ENCODE measurements around the gene ITIH5.
"Not testable (repeated sequence)": the region's sequence is repeated elsewhere in the genome, so short reads cannot be mapped to it uniquely, and the experiment has no call there.

ITIH5 gene

DNA sequence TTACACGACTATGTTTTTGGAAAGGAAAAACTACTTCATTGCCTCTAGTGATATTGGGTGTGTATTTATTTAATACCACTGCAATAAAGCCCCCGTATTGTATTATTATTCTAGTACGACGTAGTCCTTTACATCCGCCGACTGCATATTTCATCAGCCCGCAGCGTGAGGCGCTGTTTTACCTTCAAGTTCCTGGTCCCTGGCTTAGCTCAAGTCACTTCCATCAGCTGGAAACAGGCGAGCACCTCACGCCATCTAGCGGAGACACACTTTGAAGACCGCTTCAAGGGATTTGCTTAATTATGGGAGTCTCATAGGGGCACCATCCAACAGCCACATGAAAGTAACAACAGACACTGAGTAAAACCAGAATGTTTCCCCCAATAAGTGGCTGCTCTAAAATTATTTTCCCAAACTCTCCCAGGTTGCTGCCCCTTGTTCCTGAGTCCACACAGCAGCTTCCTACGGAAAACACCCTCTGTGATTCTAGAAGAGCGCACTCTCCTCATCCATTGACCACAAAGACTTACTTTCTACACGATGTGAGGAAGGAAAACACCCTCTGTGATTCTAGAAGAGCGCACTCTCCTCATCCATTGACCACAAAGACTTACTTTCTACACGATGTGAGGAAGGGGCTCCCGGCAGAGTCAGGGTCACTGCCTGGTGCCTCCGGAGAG, 20.6 kb upstream of the ITIH5 start:
- peak; percentile 87 to 91 (median 88) for DNase-seq

DNA sequence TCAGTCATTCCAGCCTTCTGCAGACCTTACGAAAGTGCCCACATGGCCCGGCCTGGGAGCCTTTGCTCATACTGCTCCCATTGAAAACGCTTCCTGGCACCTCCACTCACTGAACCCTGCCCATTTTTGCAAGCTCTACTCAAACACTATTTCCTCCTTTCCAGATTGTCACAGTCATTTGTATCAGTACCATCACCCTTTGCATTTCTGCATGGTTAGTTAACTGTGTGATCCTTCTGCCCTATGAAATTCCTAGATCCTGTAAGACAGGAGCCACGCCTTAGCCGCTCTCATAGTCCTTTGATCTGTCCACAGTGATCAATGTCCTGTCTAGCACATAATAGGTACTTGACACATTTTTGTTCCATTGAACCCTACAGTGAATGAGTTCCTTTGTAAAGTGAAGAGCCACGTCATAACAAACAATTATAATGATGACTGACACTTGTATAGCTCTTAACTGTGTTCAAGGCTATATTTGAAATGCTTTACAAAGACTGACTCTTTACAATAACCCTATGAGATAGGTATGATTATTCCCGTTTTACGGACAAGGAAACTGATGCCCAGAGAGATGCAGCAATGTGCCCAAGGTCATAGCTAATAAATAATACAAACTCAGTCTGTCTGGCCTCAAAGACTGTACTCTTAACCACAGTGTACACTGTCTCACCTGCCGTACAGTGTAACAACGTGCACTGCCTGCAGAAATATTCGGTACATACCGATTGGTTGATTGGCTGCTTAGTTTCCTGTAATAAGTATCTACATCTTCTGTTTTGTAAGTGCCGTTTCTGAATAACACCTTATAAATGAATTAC, 19.8 kb upstream of the ITIH5 start:
- DNase-seq = no peak

DNA sequence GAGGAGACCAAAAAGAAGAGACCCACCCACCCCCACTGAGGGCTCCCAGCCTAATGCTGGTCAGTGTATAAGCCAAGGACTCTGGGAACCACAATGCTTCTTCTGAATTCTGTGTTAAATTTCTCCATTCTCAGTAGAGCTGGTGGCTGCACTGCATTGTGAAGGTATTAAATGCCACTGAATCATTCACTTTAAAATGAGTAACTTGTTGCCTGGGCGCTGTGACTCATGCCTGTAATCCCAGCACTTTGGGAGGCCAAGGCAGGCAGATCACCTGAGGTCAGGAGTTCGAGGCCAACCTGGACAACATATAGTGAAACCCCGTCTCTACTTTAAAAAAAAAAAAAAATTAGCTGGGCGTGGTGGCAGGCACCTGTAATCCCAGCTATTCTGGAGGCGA, 13.3 kb upstream of the ITIH5 start:
- not testable (repeated sequence) for DNase-seq

DNA sequence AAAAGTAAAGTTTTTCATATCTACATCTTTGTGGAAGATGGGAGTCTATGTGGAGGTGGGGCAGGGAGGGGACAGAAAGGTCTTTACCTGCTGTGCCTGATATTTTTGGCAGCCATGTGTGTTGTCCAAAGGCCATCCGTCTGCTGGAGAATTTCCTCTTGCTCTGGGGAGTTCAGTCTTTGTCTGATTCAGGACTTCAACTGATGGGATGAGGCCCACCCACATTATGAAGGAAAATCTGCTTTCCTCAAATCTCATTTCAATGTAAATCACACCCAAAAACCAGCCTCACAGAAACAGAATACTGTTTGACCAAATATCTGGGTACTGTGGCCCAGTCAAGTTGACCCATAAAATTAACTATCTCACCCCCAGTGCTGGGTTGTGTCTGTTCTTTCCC, 12.5 kb upstream of the ITIH5 start:
- no peak for DNase-seq

DNA sequence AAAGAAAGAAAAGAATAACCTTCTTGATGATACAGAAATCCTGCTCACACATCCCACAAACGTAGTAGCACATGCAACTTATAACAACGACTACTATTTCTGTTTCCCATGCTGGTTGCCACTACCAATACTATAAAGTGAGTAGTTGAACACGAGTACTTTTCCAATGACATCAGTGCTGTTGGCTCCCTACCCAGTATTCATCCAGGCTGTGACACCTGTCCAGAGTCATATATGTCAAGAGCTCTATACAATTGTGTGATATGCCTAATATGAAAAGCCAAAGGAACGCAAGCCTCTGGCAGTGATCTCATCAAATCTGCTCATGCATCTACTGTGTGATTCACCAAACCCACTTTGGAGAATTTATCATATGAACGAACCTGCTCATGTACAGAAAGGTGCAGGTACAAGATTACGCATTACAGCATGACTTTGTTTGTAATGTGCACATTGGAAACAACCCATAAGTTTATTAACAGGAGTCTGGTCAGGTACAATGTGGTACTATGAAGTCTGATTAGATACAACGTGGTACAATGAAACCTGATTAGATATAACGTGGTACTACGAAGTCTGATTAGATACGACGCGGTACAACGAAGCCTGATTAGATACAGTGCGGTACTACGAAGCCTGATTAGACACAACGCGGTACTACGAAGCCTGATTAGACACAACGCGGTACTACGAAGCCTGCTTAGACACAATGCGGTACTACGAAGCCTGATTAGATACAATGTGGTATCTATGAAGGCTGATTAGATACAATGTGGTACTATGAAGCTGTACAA, 5.8 kb upstream of the ITIH5 start:
- no peak for DNase-seq

DNA sequence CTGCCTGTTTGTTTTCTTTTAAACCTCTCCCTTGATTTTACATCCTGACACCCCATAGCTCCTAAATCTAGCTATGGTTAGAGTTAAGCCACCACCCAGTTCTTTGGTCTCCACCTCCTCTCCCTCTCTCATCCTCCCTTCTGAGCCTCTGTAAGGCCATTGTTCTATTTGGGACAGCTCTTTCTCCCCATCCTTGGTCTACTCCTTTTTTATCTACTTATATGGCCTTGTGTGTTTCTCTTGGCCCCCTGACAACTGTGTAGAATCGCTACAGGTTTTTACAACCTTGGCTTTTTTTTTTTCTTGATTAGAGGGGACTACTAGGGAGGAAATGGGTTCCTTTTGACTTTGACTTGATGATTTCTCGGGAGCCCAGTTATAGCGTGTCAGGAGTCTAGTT, 3.4 kb upstream of the ITIH5 start:
- no peak for DNase-seq

DNA sequence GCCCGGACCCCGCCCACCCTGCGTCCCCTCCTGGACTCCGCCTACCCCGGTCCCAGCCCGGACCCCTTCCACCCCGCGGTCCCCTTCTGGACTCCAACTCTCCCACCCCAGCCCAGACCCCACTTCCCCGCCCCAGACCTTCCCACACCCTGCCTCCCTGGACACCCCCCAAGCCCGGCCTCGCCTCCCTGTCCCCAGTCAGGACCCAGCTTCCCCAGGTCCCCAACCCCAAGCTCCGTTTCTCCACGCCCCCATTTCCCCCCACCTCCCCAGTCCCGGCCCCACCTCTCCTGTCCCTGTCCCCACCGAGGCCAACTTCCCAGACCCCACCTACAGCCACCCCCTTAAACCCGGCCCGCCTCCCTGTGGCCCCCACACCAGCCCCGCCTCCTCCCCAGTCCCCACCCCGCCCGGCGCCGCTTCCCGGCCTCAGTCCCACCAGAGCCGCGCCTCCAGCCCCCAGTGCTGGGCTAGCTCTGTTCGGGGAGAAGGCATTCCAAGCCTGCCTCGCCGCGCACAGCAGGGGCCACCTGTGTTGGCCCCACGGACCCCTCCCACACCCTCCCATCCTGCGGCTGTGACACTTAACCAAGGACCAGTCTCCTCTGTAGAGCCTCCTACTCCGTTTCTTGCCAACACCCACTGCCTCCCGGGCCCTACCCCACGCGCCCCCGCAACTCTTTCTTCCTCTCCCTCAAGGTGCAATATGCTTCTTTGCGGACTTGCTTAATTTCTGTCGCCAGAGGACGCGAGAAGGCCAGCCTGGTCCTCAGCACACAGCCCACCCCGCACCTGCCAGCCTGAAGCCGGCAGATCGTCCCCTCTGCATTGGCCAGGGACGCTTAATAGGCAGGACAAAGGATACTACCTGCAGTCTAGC, 736 bp upstream of the ITIH5 start:
- DNase-seq = no peak

DNA sequence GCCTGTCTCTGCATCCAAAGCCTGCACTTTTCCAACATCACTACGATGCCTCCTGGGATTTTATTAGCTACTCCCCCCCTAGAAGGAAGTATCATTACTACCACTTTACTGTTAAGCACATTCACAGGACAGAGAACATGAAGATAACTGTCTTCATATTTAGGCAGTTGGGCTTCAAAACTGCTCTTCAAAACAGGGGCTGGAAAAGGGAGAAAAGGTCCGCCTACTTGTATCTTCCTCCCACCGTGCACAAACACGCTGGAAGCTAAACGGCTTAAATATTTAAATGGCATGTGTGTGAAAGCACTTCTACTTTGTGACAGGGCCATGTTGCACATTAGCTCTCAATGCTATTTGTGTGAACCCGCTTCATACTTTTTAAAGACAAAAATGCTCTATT, 999 bp downstream of the ITIH5 start:
- no peak for DNase-seq

DNA sequence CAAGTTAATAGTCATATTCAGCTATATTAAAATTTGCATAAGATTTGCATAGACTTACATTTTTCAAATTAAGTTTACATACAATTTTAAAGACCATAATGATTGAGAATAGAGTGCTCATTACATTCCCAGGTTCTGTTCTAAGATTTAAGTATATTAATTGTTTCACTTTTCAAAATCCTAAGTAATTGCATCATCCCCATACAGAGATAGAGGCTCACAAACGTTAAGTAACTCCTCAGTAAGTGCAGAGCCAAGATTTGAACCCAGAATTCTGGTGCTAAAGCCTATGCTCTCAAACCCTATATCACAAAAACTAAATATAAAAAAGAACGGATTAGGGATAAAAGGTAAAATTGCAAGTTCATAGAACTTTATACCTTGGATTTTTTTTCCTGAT, 2.1 kb downstream of the ITIH5 start:
- no peak for DNase-seq

DNA sequence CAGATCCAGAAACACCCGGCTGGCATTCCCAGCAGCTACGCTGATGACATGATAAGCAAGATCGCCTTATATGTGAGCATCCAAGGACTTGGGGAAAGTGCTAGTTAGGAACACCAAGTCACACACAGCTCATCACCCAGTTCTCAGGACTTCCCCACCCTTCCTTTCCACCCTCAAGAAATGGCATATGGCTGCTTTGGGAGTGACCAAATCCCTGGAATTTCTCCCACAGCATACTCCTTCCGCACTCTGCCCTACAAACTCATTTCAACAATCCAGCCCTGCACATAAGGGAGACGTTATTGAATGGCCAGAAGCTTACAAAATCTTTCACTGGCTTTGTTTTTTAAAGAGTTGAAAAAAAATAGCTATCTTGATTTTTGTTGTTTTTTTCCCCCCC, 4.2 kb downstream of the ITIH5 start:
- DNase-seq = no peak

DNA sequence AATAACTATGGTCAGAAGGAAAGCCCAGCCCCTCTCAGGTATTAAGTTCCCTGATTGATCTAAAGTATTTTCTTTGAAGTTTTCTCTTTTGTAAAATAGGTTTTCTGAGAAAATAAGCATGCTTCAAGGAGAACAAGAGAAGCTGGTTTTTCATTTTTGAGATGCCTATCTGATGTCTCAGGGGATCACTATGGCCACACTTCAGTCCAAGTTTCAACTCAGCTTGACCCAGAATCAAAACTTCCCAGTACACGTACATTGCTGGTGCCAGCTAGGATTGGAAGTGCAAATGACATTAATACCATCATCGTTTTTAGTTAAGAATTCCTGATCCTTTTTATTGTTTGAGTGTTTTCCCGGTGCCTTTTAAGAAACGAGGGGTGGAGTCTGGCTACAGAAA, 7.2 kb downstream of the ITIH5 start:
- DNase-seq = no peak

DNA sequence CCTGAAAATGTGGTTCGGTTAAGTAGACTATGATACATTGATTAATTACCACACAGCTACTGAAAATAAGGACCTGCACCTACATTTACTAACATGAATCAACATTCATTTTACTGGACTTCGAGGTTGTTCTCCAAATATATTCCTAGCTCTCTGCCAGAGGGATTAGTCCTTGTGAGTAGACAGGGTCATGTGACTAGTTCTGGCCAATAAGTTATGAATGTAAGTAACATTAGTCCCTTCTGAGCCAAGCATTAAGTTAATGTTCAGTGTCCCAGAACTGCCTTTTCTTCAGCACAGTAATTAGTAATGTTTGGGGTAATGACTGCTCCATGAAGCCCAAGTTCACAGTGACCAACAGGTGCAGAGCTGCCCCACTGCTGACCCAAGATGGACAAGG, 9.2 kb downstream of the ITIH5 start:
- no peak for DNase-seq

DNA sequence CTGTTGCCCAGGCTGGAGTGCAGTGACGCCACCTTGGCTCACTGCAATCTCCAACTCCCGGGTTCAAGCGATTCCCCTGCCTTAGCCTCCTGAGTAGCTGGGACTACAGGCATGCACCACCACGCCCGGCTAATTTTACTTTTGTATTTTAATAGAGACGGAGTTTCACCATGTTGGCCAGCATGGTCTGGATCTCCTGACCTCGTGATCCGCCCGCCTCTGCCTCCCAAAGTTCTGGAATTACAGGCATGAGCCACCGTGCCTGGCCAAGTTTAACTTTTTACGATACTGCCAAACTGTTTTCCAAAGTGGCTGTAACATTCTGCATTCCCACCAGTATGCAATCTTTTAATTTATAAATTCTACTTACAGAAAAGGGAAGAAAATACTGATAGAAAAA, 9.7 kb downstream of the ITIH5 start:
- DNase-seq = not testable (repeated sequence)

DNA sequence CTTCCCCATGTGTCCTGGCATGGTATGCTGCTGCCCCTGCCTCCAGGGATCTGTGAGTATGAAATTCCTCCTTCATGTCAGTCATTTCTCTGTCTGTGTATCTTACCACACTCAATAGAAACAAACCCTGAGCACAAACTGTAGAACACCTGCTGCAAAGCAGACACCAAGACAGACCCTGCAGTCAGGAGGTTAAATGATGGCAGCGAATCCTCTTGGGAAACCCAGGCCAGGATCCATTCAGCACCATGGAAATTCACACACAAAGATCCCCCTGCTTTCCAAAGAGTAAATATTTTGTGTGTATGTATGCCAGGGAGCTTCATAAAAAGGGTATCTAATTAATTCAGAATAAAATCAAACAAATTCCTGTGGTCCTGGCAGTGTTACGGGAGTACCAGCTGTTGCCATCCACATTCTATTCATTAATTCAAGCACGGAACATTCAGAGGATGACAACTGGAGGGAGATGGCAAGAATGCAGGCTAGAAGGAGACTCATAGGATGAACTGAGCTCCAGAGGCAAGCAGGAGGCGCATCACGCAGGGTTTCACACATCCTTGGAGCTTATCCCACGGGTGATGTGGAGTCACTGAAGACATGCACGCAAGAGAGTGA, 14.8 kb downstream of the ITIH5 start:
- DNase-seq = no peak

DNA sequence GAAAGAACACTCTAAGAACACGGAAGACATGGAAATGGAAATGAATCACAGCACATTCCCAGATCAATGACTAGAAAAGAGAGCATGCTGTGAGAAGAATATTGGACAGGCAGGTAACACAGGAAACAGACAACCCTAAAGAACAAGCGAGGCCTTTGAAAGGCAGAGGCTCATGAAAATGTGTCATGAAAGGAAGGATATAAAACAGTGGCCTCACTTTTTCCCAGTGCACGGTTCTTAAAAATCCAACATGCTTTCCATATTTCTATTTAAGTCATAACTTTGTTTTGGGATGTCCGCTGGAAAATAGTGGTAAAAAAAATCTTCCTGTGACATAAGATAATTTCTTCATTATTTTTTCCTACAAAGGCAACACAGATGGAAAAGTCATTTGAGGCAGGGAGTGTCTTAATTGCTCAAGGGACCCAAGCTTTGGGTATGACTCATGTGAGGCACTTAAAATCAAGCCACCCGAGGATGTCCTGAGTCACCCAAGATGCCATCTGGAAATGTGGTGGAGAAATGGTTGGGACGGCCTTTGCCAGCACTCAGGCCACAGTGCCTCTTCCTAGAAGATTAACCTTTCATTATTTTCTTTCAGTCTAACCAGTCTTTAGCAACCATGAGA, 17.0 kb downstream of the ITIH5 start:
- peak in 2 of 3 donors; percentile 17 to 44 for DNase-seq

DNA sequence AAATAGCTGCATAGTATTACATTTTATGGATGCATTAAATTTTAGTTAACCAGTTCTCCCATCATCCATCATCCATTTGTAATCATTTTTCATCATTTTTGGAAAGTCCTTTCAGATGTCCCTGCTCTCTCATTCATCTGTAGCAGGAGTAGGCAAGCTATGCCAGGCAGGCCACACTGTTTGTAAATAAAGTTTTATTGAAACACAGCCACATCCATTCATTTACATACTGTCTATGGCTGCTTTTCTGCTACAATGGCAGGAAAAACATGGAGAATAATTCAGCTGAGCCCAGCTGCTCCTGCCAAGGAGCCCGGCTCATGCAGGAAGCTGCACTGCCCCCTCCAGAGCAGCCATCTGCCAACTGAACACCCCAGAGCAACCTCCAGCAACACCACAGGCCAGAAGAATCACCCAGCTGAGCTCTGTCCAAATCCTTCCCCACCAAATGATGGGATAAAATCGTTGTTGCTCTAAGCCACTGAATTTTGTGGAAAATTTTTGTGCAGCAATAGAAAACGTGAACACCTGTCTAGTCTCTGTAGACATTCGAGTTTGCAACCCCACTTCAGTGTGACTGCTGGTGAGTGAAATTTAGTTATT, 19.6 kb downstream of the ITIH5 start:
- no peak for DNase-seq

DNA sequence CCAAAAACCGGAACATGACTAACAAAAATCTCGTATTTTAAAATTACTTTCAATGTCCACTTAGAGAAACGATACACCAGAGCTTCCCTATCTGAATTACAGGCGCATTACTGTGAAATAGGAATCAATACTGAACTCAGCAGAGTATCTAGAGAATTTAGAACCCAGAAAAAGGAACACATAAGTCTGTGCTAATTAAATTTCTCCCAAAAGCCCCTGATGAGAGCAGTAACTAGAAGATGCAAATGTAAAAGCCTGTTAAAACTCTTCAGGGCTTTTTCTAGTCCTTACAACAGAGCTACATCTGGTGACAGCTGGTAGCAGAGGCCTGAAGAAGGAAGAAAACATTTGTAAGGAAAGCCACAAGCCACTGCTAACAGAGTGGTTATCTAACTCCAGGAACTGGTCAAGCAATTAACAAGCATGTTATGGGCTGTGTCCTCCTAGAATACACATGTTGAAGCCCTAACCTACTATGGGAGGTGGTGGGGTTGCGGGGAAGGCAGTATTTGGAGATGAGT, 24.2 kb downstream of the ITIH5 start:
- DNase-seq = no peak

DNA sequence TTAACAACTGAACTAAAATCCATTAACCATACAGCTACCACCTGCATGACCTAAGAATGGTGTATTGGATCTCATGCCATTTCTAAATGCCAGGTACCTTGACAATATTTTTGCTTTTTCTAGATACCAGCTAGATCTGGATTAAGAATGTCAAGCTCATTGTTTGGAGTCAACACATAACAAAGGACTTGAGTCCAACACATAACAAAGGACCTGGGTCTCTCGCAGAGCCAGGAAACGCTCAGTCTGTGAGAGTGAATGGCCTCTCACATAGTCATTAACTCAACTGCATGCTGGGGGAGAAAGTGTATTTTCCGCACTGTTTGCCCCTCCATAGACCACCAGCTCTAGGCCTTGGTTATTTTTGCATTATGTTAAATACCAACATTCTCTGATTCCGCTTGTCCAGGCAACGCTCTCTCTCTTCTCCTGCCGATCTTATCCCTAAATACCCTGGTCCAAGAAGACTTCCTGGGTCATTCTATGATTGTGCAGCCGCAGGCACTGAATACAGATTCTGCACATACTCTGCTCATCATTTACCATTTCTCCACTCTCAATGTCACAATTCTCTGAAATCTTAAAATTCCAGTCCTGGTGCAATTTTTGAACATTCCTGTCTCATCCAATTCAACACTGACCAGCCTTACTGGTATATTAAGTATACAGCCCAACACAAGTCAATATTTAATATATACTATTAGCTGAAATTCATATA, 31.2 kb downstream of the ITIH5 start:
- DNase-seq = no peak

DNA sequence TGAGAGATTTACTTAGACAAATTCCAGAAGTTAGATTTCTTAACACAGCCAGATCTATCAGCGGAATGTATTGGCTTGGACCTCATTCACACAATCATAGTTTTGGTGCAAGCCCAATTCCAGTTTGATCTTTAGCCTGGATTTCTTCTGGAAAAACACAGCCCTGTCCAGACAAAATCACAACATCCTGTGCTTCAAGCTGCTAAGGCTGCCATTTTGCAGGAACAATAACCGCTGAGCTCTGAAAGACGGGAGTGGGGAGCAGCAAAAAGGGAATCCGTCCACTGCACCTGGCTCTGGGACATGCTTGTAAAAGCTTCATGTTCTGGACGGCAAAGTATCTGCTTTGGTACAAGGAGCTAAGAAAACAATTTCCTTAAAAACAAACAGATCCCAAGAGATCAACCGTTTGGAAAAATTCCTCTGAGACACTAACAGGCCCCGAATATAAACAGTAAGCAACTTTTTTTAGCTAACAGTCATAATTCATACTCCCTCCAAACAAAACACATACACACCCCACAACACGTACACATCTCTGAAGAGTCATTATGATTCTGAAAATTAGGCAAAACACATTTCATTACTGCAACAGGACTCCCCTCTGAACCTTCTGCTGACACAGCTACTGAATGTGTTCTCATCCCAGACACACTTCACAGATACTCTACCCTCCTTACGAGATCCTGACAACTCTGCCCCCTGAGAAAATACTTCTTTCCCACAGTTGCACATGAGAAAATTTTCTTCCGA, 32.4 kb downstream of the ITIH5 start:
- no peak for DNase-seq

DNA sequence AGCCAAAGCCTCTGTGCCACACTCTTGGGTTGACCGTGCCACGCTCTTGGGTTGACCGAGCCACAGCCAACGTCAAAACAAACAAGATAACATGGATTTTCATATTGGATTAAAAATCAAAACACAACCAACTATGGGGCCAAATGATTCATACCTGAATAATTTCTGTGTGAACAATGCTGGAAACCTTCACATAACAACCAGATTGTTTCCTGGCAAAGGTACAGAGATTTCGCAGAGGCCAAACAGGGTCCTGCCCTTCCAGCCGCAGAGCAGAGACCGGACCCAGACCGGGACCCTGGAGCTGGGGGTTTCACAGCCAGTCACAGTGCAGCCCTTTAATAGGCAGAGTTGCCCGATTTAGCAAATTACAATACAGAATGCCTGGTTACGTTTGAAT, 40.5 kb downstream of the ITIH5 start:
- DNase-seq = no peak
